ENCODE results near the gene LIN9.
"Not testable (repeated sequence)": the region's sequence is repeated elsewhere in the genome, so short reads cannot be mapped to it uniquely, and the experiment has no call there.

GRCh38 chr1:226252841-226253240 is 56.1 kb downstream of the LIN9 start:
- not testable (repeated sequence) for TF ChIP-seq CTCF (IDR thresholded peaks at IDR 0.05; ENCODE audit: low read depth, low read length, poor library complexity, severe bottlenecking); EZH2phosphoT487 (IDR thresholded peaks at IDR 0.05; ENCODE audit: borderline replicate concordance, low read length)
